Ovary (tissue), 9 donors: ENCODE measurements around the gene ARHGEF28. TPM values are rescaled to one million over a fixed set of nuclear protein-coding genes. Genes with fewer than 3 reads are reported as not detected.

Experiments used
- DNase-seq, 5 donors: peaks; one replicate each; pipeline ENCODE4 v3.0.0-alpha.2; 2019 to 2020
- H3K27ac ChIP-seq, 2 donors: fragments of 200-600 bp; one replicate each; pipeline versions ENCODE4 v1.5.1 to v1.8.0; 2019 to 2022
- H3K27me3 ChIP-seq: fragments of 200-600 bp; one replicate; pipeline ENCODE4 v1.8.0; 2022
- H3K36me3 ChIP-seq: fragments of 200-600 bp; sonication (generic); one replicate; pipeline ENCODE4 v1.5.1; 2019
- H3K4me1 ChIP-seq: one replicate; pipeline ENCODE4 v1.8.1; 2013; ENCODE audit warnings: mild to moderate bottlenecking, moderate library complexity; ENCODE audit not compliant: insufficient read depth
- H3K4me3 ChIP-seq: fragments of 200-600 bp; sonication (generic); one replicate; pipeline ENCODE4 v1.5.1; 2017
- H3K9me3 ChIP-seq, 2 donors: fragments of 200-600 bp in 1 of 2; sonication (generic) in 1 of 2; one replicate each; pipeline versions ENCODE4 v1.5.1 to v1.8.1; 2013 to 2019; ENCODE audit warnings: mild to moderate bottlenecking in 1 of 2, moderate library complexity in 1 of 2
- CTCF ChIP-seq, 3 donors: fragments of 450-650 bp in 2 of 3; fragments of 200-600 bp in 1 of 3; IDR thresholded peaks; one replicate each; pipeline versions ENCODE4 v1.5.1 to v1.8.0; 2016 to 2022; ENCODE audit warnings: antibody characterized with exemption in 3 of 3, mild to moderate bottlenecking in 1 of 3
- EP300 ChIP-seq: sonication (generic); formaldehyde crosslinking; IDR thresholded peaks from one replicate; pipeline ENCODE4 v1.6.1; 2017; ENCODE audit warnings: antibody characterized with exemption
- POLR2A ChIP-seq: fragments of 450-650 bp; IDR thresholded peaks from one replicate; pipeline ENCODE4 v1.6.1; 2017; ENCODE audit warnings: antibody characterized with exemption, mild to moderate bottlenecking, moderate library complexity
- WGBS, 3 donors: extraction: QIAGEN DNeasy Blood & Tissue Kit in 1 of 3; methylation state at CpG; one replicate each; pipeline versions ENCODE4 v1.1.5 to v1.1.7; 2013 to 2017; 5-methylcytosine and 5-hydroxymethylcytosine counted together
- intact Hi-C, 4 donors: fragments of 100-400 bp; cut with DNase I; formaldehyde crosslinking; loops; one replicate each; pipeline versions ENCODE4 v1.11.0 to v1.15.1; 2022 to 2023
- polyA plus RNA-seq, 2 donors: library from polyadenylated mRNA; stranded (reverse); fragments of 200-250 nt in 1 of 2; fragments of 350-450 nt in 1 of 2; fragmentation: Illumina TruSeq in 1 of 2; extraction: RNeasy Lipid Tissue Mini Kit (QIAGEN cat#74804) in 1 of 2; gene quantifications; one replicate each; pipeline ENCODE4 v1.2.3, GENCODE V29; 2013 to 2014
- total RNA-seq, 7 donors: library from RNA; depleted of rRNA in 2 of 7; stranded (reverse); fragments of >200 nt in 2 of 7; fragmentation: NEBNext Ultra II Directional in 3 of 7; extraction: Animal tissue kit (Norgen Biotek cat#: 25700) in 3 of 7; gene quantifications; one replicate each; pipeline versions ENCODE4 v1.1.0 to v1.2.4, GENCODE V29; 2016 to 2023
- donor health status: DM: no; HTN: no; CAD: no; lungs with moderate emphysema.
- donor health status: DM: no; HTN: no; CAD: no.
- donor health status: Bipolar disorder and iron deficiency.
- donor health status: DM: yes; HTN: yes; CAD: no.
- donor health status: DM: no; HTN: no; CAD: no.
- donor health status: DM: yes; HTN: yes; CAD: no.

ARHGEF28 gene
- total and polyA plus RNA-seq, 9 donors: 21.5 to 75.6 (median 35.0) TPM

GRCh38 chr5:73649926-73650325, 23.9 kb downstream of the ARHGEF28 start:
- no peaks in the 10 kb centered on the region for H3K27me3 ChIP-seq
- no peak for DNase-seq
- H3K36me3 ChIP-seq: no peaks in the 10 kb centered on the region
- H3K27ac ChIP-seq: no peak overlapping the region
- peaks cover 7% of the 10 kb centered on the region for H3K4me1 ChIP-seq
- intact Hi-C loops: no loop called here
- no peaks in the 10 kb centered on the region for H3K9me3 ChIP-seq
- no peak overlapping the region for H3K4me3 ChIP-seq
- WGBS, 3 donors: 94 to 95% (median 95%) methylated on average over 3 of the region's 3 CpGs
- TF ChIP-seq EP300 (no peak), CTCF (IDR thresholded peaks at IDR 0.05) (no peak), POLR2A (no peak)

DNA sequence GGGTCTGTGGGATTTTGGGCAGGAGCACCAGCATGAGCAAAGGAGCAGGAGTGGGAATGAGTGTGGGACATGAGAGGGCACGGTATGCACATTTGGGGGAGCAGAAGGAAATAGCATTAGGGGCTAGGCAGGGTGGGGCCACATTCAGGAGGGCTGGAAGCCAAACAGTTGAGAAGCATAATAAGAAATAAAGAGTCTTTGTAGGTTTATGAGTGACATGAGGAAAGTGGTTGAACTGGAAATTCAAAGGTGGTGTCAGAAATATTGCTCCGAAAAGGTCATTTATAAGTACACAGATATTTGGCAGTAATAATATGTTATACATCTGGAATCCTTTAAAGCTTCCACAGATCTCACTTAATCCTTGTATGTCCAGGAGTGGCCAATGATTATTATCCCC, 26.4 kb downstream of the ARHGEF28 start:
- DNase-seq: no peak
- TF ChIP-seq EP300 (no peak), POLR2A (no peak)
- WGBS, 3 donors: 93 to 94% (median 93%) methylated on average over 2 of the region's 2 CpGs
- intact Hi-C loops: no loop called here
- Histone ChIP-seq H3K4me3 (no peak overlapping the region), H3K36me3 (no peaks in the 10 kb centered on the region), H3K27me3 (no peaks in the 10 kb centered on the region), H3K4me1 (peaks cover 10% of the 10 kb centered on the region), H3K9me3 (no peaks in the 10 kb centered on the region), H3K27ac (no peak overlapping the region)

DNA sequence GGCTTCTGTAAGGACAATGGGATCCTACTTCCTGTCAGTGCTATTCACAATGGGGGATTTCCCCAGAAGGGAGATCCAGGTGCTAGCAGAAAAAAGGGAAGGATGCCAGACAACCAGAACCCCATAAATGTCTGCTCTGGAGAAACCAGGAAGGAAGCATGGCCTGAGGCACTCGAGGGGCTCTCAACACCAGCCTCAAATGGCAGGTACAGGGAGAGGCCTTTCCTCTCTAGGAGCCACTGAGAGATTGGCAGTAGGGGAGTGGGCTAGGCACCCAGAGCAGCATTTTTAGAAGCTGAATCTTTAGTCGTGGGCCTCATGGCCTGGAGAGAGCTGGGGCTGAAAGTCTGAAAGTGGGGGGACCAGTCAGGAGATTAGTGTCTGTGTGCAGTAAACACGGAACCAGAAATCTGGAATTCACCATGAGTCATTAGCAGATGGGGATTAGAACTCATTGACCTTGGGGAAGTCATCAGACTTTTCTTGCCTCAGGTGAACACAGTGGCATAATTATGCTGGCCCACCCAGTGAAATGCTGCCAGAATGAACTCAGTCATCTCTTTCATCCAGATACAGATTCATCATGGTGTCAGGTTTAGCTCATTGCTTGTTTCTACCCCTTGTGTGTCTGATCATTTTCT, 28.3 kb downstream of the ARHGEF28 start:
- no peaks in the 10 kb centered on the region for H3K36me3 ChIP-seq
- TF ChIP-seq CTCF (IDR thresholded peaks at IDR 0.05) (no peak), POLR2A (no peak), EP300 (no peak)
- H3K4me3 ChIP-seq: no peak overlapping the region
- no peaks in the 10 kb centered on the region for H3K27me3 ChIP-seq
- intact Hi-C loops: no loop called here
- H3K9me3 ChIP-seq: no peaks in the 10 kb centered on the region
- WGBS, 3 donors: 67 to 81% (median 74%) methylated on average over 3 of the region's 3 CpGs
- peak overlapping the region in 1 of 2 donors; percentile 39 for H3K27ac ChIP-seq
- peaks cover 10% of the 10 kb centered on the region for H3K4me1 ChIP-seq
- DNase-seq: no peak

GRCh38 chr5:73654819-73655318, 28.9 kb downstream of the ARHGEF28 start:
- TF ChIP-seq CTCF (IDR thresholded peaks at IDR 0.05) (no peak), EP300 (no peak), POLR2A (no peak)
- H3K27me3 ChIP-seq: no peaks in the 10 kb centered on the region
- 60 to 72% (median 60%) methylated on average over 2 of the region's 2 CpGs for WGBS, 3 donors
- H3K36me3 ChIP-seq: no peaks in the 10 kb centered on the region
- no peaks in the 10 kb centered on the region for H3K9me3 ChIP-seq
- no peak overlapping the region for H3K4me3 ChIP-seq
- peak overlapping the region in 1 of 2 donors; percentile 39 for H3K27ac ChIP-seq
- intact Hi-C loops: no loop called here
- H3K4me1 ChIP-seq: peaks cover 10% of the 10 kb centered on the region
- DNase-seq: no peak

- Histone ChIP-seq H3K27me3 (no peaks in the 10 kb centered on the region), H3K4me1 (peaks cover 10% of the 10 kb centered on the region), H3K9me3 (no peaks in the 10 kb centered on the region), H3K4me3 (no peak overlapping the region), H3K36me3 (no peaks in the 10 kb centered on the region), H3K27ac (peak overlapping the region in 1 of 2 donors; percentile 39)
- 36 to 63% (median 37%) methylated on average over 6 of the region's 6 CpGs for WGBS, 3 donors
- intact Hi-C loops: no loop called here
- no peak for DNase-seq
- TF ChIP-seq POLR2A (no peak), EP300 (no peak), CTCF (IDR thresholded peaks at IDR 0.05) (no peak)
Observed at GRCh38 chr5:73655521-73656160, 29.6 kb downstream of the ARHGEF28 start.
